BJ (cell line): ENCODE data around the gene SORCS2. TPM values are rescaled to one million over a fixed set of nuclear protein-coding genes. Genes with fewer than 3 reads are reported as not detected.

Experiments
- CTCF ChIA-PET: fragments of 350-600 bp; formaldehyde crosslinking; extraction: SDS; loops from one replicate; lab custom pipeline; 2021; ENCODE audit warnings: antibody characterized with exemption, inconsistent platforms; lab: Yijun Ruan, JAX
- POLR2A ChIA-PET: fragments of 300-600 bp; sonication (Branson Sonifier 250); formaldehyde crosslinking; extraction: SDS; loops from one replicate; lab custom pipeline; 2021; ENCODE audit warnings: antibody characterized with exemption; lab: Charles Lee
- DNase-seq: peaks from one replicate; pipeline ENCODE4 v3.0.0-alpha.2; 2011; ENCODE audit warnings: low read depth
- H3K27me3 ChIP-seq: 2 replicates; pipeline ENCODE4 v1.6.0; 2011; ENCODE audit warnings: low read length; ENCODE audit not compliant: control insufficient read depth, insufficient read depth
- H3K36me3 ChIP-seq: 2 replicates; pipeline ENCODE4 v1.5.1; 2011; ENCODE audit warnings: low read length; ENCODE audit not compliant: control insufficient read depth, insufficient read depth
- H3K4me3 ChIP-seq: 2 replicates; pipeline ENCODE4 v1.5.1; 2011; ENCODE audit warnings: low read depth, mild to moderate bottlenecking, control low read depth, low read length
- CTCF ChIP-seq: IDR thresholded peaks from 2 replicates; pipeline ENCODE4 v1.5.1; 2011; ENCODE audit warnings: low read depth, mild to moderate bottlenecking, control low read depth, inconsistent platforms, low read length, moderate library complexity; ENCODE audit not compliant: insufficient read depth
- polyA plus RNA-seq: library from polyadenylated mRNA; depleted of rRNA; stranded (reverse); fragments of >200 nt; gene quantifications from 2 replicates; pipeline ENCODE4 v1.2.3, GENCODE V29; 2011

SORCS2 gene
- polyA plus RNA-seq, 1 experiment = 0.63 TPM

- Histone ChIP-seq H3K36me3 (peaks cover 8% of the 10 kb centered on the region), H3K4me3 (no peak overlapping the region), H3K27me3 (no peaks in the 10 kb centered on the region)
- ChIA-PET POLR2A (no interaction called here), CTCF (interaction anchor here (2.2 kb wide), 1 partner anchor 8 kb away, joined by 8 read pairs; no protein-coding TSS in a partner anchor)
- TF ChIP-seq CTCF = no peak
- no peak for DNase-seq
Measured at GRCh38 chr4:7753931-7754465, 561.7 kb downstream of the SORCS2 start.

- no peak for TF ChIP-seq CTCF
- Histone ChIP-seq H3K36me3 (peaks cover 10% of the 10 kb centered on the region), H3K4me3 (no peak overlapping the region), H3K27me3 (no peaks in the 10 kb centered on the region)
- POLR2A ChIA-PET = no interaction called here
- no peak for DNase-seq
- CTCF ChIA-PET = no interaction called here
Measured at GRCh38 chr4:7754565-7755262, 562.4 kb downstream of the SORCS2 start.

DNA sequence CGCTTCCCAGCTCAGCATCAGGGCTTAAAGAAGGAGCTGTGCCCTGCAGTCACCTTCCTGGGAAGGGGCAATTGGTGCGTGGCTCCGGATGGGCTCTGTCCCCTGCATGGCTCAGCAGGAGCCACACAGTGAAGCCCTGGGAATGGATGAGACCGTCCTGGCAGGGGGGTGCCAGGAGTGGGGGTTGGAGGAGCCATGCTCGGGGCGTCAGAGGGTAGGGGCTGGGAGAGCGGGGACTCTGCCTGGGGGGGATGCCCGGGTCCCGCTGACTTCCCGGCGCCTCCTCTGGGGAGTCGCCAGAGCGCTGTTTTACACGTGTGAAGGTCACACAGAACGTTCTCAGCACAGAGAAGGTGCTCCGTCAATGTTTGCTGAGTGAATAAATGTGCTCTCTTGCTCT, 563.2 kb downstream of the SORCS2 start:
- no peak for TF ChIP-seq CTCF
- Histone ChIP-seq H3K4me3 (no peak overlapping the region), H3K27me3 (no peaks in the 10 kb centered on the region), H3K36me3 (peaks cover 13% of the 10 kb centered on the region)
- ChIA-PET CTCF (no interaction called here), POLR2A (no interaction called here)
- no peak for DNase-seq

DNA sequence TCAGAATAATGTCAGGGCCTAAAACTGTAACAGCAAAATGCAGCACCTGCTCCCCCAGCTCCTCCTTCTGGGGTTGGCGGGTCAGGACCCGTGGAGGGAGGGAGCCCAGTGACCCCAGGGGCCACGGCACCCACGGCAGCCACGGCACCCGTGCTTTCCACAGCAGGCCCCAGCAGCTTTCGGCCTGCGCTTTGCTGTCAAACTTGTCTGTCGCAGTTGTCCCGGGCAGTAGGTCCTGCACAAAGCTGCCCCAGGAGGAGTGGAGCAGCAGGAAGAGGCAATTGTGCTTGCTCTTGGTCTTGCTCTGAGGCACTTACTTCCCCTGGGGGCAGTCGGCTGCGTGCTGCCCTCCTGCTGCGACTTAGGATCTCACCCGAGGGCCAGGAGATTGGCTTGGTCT, 563.7 kb downstream of the SORCS2 start:
- peaks cover 17% of the 10 kb centered on the region for H3K36me3 ChIP-seq
- ChIA-PET POLR2A (no interaction called here), CTCF (no interaction called here)

More for the DNA sequence above, 563.7 kb downstream of the SORCS2 start:
- Histone ChIP-seq H3K4me3 (no peak overlapping the region), H3K27me3 (no peaks in the 10 kb centered on the region)
- no peak for DNase-seq
- no peak for TF ChIP-seq CTCF
